ENCODE results near the gene DAB2IP.
"Not testable (repeated sequence)": the region's sequence is repeated elsewhere in the genome, so short reads cannot be mapped to it uniquely, and the experiment has no call there.

Gene DAB2IP

DNA sequence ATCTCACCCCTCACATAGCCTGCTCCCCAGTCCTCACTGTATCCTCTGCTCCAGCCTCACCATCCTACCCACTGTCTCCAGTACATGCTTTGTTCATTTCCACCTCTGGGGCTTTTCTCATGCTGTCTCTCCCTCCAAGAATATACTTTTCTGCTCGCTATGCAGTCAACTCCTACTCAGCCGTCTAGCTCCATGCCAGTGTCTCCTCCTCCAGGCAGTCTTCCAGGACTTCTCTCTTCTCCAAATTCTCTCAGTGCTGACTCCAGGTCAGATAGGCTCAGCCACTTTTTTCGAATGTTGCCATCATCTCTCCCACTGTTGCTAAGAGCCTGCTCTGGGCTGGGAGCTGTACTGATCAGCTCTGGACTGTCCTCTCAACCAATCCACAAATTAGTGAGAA, 8.0 kb upstream of the DAB2IP start:
- no peak for DNase-seq (ENCODE audit: low read depth in 1 of 2, low spot score in 1 of 2)

DNA sequence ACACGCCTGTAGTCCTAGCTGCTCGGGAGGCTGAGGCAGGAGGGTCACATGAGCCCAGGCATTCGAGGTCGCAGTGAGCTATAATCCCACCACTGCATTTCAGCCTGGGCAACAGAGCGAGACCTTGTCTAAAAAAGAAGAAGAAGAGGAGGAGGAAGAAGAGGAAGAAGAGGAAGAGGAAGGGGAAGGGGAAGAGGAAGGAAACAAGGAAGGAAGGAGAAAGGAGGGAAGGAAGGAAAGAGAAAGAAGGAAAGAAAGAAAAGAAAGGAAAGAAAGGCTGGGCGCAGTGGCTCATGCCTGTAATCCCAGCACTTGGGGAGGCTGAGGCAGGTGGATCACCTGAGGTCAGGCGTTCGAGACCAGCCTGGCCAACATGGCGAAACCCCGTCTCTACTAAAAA, 7.4 kb upstream of the DAB2IP start:
- not testable (repeated sequence) for DNase-seq (ENCODE audit: low read depth in 1 of 2, low spot score in 1 of 2)

DNA sequence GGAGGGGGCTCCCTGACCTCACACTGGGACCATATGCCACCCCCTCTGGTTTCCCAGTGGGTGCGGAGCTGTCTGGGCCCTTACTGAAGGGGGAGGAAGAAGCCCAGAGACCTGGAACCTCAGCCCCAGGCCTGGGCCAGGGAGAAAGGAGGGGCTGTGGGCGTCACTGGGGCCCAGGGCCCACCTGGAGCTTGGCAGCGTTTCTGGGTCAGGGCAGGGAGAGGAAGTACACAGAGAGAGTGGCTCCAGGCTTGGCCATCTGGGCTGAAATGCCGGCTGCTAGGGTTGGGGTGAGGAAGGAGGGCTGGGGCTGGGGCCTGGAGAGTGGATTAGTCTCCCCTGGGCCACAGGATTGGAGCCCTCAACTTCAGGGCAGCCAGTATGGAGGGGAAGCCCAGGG, 6.4 kb upstream of the DAB2IP start:
- DNase-seq (ENCODE audit: low read depth in 1 of 2, low spot score in 1 of 2) = no peak

DNA sequence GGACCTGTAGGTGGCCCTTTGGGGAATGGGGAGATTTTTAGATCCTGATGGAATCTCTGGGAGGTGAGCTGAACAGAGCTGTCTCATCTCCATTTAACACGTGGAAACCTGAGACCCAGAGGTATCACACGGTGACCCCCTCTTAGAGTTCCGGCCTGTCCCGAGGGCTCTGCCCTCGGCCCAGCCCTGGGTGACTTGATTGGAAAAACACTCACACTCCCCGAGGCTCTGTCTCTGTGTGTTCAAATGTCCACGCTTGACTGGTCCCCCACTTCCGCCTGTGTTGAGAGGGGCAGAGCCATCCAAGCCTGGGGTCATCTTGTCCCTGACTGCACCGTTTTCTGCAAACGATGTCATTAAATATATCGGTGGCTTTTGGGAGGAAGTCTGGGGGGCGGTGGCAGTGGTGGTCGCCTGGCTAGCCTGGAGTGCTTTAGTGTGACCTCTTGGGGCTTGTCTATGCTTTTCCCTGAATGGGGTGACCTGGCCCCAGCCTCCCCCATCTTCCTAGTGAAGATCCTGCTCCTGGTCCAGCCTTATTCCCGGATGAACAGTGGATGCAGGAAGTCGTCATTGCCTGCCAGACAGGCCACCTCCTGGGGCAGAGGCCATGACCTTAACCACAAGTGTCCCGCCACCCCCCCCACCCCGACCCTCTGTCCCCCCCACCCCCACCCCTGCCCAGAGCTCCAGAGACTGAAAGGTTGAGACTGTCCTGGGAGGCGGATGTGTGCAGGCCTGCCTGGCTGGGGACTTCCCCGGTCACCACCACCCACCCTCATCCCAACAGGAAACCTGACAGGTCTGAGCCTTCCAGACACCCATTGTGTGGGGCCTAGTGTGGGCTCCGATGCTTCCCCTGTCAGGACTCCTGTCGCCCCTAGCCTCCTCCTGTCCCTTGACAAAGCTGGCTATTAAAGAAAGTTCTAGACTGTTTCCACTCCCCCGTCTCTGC, 5.3 kb upstream of the DAB2IP start:
- no peak for DNase-seq (ENCODE audit: low read depth in 1 of 2, low spot score in 1 of 2)

DNA sequence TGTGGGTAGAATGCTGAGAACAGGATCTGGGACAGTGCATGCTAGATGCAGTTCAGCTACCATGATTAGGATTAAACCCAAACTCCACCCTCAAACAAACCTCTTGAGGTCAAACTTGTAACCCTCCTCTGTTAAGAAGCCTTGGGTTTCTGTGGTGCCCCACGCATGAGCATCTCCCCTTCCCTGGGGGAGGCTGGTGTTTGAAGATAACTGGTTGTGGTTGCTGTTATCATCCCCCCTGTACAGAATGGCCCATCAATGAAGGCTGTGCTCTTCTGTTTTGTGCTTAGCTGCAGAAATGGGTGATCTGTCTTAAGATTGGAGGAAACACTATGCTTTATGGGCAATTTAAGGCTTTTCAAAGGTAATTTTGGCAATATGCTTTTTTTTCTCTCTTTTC, 4.4 kb upstream of the DAB2IP start:
- no peak for DNase-seq (ENCODE audit: low read depth in 1 of 2, low spot score in 1 of 2)

DNA sequence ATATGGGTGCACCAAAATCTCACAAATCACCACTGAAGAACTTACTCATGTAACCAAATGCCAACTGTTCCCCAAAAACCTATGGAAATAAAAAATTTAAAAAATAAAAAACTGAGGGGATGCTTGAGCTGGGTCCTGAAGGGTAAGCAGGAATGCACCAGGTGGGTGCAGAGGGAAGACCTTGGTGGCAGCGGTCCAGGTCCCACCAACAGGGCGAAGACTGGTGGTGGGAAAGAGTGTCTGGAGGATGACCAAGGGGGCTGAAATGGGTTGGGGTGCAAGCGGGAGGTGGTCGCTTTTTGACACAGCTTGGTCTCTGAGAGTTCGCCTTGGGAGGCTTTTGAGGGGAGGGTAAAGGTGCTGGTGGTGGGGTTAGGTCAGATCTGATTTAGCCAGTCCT, 3.3 kb upstream of the DAB2IP start:
- DNase-seq (ENCODE audit: low read depth in 1 of 2, low spot score in 1 of 2) = no peak

DNA sequence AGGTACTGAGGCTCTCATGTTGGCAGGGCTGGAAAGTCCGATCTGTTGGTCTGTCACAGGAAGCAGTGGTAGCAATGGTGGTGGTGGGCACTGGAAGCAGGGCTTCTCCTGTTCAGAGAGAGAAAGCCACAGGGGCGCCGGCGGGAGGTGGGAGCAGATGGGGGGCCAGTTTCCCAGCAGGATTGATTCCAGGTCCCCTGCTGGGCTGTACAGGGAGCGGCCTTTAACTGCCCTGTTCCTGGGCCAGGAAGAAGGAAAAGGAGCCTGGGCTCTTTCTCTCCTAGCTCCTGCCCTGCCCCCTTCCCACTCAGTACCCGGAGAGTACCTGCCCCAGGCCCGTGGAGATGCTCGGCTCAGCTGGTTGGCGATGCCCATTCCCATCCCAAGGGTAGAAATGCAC, 2.6 kb upstream of the DAB2IP start:
- no peak for DNase-seq (ENCODE audit: low read depth in 1 of 2, low spot score in 1 of 2)

DNA sequence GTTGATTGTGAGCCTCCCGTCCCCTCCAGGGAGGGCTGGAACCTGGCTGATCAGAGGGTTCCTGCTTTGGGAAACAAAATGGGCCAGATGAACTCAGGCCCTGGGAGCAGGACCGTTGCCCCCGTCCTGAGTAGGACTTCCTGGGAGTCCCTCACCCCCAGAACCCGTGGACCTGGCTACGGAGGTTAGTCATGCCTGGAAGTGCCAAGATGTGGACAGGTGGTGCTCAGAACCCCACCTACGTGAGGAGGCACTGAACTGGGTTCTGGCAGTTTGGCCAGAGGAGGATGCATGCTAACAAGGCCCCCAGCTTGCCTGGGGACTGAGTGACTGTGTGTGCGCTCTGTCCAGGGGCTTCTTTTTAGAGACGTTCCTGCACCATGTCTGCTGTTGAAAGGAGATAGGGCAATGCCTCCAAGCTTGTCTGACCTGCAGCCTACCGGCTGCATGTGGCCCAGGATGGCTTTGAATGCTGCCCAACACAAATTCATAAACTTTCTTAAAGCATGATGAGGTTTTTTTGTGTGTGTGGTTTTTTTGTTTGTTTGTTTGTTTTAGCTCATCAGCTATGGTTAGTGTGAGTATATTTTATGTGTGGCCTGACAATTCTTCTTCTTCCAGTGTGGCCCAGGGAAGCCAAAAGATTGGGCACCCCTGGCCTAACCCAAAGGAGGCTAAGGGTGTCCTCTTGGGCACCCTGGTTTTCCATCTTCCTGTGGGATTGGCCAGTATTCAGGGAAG, 1.8 kb upstream of the DAB2IP start:
- DNase-seq (ENCODE audit: low read depth in 1 of 2, low spot score in 1 of 2) = no peak

DNA sequence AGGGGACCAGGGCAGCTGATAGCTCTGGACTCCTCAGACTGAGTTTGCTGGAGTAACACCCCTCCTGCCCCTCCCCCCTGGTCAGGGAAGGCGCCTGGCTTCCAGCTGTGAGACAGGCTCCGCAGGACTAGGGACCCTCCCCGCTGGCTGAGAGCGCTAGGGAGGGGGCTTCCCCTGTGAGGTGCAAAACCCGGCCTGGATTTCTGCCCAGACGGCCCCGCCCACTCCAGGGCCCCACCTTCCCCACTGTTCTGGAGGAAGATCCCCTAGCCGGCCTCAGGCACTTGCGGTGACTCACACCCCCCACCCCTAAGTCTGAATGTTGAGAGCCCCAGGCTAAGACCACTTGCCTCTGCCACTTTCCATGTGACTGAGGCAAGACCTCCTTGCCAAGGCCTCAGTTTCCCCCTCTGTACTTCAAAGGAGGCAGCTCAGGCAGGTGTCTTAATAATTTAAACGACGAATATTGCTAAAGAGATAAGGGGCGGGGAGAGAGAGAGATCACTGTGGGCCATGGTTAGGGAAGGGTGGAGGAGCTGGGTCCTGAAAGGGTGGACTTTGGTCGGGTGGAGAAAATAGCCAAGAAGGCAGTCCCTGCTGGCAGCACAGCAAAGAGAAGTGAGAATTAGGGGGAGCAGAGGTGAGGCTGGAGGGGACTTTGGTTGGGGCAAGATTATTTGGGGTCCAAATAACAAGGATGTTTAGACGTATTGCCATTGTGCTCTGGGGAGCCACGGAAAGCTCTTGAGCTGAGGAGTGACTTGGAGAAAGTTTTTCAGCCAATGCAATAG, 1.0 kb upstream of the DAB2IP start:
- DNase-seq (ENCODE audit: low read depth in 1 of 2, low spot score in 1 of 2) = no peak

DNA sequence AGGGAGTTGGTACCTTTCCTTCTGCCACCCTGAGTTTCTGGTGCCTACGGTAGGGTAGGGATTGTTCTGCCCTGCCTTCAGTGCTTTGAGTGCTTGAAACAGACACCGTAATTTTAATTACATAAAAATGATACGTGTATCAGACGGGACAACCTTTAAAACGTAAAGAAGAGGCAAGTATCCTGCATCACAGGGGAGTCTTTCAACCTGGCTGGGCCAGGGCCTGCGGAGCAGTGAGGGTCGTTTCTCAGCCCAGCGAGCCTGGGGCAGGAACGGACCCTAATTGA, 483 bp upstream of the DAB2IP start:
- DNase-seq (ENCODE audit: low read depth in 1 of 2, low spot score in 1 of 2) = no peak

DNA sequence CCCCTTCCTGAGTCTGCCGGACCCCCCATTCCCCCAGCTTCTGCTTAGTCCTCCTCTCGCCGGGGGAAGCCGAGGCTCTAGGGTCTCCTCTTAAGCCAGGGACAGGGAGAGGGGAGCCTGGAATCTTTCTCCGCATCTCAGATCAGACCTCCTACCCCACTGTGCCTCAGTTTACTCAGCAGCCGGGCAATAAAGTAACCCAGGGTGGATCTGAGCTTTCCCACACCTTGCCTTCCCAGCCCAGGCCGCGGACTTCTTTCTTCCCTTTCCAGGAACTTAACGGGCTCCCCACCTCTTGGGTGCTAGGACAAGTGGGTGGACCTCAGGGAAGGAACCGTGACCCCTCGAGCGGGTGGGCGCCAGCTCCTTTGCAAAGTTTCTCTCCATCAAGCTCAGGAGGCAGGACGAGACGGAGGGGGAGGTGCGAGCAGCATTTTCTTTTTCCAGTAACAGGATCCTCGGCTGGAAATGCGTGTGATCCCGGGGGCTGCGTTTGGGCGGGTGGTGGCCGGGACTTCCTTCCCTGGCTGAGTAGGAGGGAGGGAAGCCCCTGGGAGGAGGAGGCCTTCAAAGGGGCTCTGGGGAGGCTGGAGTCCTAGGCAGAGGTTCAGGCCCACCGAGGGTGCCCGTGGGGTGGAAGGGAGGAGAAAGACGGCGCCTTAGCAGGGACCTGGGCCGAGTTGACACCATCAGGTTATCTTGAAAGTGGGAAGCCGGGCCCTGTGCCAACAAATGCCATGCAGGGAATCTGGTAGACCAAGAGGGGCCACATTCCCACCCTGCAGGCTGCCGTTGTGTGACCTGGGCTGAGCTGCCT, 795 bp downstream of the DAB2IP start:
- DNase-seq (ENCODE audit: low read depth in 1 of 2, low spot score in 1 of 2) = no peak

DNA sequence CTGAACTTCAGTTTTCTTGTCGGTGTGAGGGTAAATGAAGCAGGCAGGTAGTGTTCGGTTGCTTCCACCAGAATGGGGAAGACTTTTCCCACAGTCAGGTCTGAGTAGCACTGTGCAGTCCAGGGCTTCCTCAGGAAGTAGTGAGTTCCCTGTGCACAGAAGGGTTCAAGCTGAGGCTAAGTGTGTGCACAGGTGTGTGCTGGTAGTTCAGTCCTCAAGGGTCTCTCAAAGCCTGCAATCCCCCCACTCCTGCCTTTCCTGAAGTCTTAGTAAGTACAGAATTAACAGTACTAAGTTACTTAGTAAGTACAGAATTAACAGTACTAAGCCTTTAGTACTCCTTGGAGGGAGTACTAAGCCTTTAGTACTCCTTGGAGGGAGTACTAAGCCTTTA, 1.4 kb downstream of the DAB2IP start:
- no peak for DNase-seq (ENCODE audit: low read depth in 1 of 2, low spot score in 1 of 2)

DNA sequence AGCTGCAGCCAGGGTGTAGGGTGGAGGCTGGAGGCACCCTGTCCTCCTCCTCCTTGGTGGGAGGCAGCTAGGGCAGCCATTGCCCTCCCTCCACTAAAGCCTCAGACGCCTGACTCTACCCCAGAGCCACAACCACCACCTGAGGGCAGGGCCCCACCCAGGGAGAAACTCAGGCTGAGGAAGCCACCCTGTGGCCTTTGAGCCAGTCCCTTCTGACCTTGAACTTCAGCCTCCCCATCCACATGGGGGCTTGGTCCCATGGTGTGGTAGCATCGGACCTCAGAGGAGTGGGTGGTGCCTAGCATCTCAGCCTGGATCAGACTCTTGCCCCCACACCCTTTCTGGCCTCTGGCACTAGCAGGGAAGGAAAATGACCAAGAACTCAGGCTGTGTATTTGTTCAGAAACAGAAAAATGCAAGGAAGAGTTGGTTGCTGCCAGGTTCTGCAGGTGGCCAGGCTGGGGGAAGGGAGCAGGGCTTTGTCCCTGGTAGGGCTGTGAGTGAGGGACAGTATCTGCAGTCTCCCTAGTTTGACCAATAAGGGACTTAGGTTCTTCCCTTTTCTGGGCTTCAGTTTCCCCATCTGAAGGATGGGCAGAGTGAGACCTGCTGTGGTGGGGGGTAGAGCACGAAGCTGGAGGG, 3.2 kb downstream of the DAB2IP start:
- no peak for DNase-seq (ENCODE audit: low read depth in 1 of 2, low spot score in 1 of 2)

DNA sequence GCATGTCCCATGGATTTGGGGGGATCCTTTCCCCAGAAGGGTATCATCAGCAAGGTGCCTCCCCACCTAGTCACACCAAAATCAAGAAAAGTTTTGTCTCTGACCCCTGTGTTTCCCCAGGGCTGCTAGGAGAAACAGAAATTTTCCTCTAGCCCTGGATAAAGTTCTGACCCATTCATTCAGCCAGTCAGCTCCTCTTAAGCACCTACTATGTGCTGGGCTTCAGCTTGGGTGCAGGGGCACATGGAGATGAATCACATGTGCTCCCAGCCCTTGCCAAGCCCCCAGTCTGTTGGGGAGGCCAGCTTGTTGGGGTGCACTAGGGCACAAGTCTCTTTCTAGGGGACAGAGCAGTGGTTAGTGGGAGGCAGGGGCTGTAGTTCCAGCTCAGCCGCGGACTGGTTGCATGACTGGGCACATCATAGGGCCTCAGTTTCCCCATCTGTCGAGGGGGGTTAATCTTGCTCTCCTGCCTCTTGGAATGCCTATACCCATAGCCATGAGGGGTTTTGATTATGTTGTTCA, 3.9 kb downstream of the DAB2IP start:
- no peak for DNase-seq (ENCODE audit: low read depth in 1 of 2, low spot score in 1 of 2)

DNA sequence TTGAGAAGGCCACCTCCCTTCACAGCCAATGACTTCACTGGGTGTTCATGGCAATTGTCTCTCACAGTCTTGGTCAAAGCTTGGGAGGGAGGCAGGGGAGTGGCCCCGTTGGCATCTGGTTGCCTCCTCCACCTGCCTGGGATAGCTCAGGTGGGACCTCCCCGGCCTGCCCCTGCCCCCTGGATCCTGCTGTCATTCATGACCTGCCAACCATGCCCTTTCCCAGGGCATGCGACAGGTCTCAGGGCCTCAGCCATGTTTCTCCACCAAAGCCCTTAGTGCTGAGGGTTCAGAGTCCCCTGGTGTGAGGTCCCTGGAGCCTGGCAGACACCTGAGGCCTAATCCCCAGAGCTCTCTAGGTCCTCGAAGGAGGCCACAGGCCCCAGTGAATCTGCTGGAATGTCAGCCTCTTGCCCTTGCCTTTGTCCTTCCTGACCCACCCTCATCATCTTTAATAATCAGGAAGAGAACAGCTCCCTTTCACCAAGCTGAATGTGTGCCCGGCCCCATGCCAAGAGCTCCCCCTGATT, 5.6 kb downstream of the DAB2IP start:
- no peak for DNase-seq (ENCODE audit: low read depth in 1 of 2, low spot score in 1 of 2)

DNA sequence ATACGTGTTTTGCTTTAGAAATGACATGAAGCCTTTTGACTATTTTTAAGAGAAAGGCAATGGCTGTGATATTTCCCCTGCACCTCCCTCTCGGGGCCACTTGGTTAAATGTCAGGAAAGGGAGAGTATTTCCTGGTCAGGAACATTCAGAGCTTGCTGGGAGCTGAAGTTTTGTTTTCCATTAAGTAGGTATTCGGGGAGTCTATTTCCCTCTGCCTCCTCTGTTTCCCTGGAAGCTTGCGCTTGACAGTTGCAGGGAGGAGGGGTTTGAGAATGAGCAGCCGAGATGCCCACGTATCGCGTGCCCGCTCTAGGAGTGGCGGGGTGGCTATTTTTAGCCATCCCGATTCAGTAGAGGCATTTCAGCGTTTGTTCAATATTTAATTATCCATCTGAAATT, 6.7 kb downstream of the DAB2IP start:
- DNase-seq (ENCODE audit: low read depth in 1 of 2, low spot score in 1 of 2) = no peak

DNA sequence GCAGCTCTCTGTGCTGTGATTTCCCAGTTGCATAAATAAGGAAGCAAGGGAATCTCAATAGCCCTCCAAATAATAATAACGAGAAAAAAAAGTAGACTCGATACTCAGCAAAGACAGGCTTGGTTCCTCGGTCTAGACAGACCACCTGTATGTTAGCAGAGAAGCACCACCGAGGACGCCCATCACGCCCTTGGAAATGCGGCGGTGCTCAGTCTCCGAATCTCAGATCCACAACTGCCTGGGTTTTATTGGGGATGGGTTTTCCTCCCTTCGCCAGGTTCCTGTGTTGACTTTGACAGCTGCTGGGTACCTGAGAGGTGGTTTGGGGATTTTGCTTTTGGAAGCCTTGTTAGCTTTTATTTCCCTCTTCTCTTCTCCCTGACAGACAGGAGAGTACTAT, 7.2 kb downstream of the DAB2IP start:
- DNase-seq (ENCODE audit: low read depth in 1 of 2, low spot score in 1 of 2) = no peak

DNA sequence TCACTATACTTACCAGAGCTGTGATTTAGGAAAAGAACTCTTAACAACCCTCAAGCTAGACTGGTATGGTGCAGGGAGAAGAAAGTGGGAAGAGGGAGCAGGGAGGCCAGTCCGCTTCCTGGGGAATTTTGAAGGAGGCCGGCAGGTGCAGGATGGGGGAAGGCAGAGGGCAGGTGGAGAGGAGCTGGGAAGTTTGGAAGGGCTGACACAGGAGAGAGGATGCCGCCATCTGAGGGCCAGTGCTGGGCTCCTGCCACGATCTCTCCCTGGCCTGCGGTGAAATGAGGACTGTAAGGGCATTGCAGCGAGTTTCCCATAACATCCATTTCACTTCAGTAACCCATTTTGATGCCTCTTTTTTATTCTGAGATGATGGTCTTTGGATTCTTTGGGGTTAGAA, 8.9 kb downstream of the DAB2IP start:
- no peak for DNase-seq (ENCODE audit: low read depth in 1 of 2, low spot score in 1 of 2)

DNA sequence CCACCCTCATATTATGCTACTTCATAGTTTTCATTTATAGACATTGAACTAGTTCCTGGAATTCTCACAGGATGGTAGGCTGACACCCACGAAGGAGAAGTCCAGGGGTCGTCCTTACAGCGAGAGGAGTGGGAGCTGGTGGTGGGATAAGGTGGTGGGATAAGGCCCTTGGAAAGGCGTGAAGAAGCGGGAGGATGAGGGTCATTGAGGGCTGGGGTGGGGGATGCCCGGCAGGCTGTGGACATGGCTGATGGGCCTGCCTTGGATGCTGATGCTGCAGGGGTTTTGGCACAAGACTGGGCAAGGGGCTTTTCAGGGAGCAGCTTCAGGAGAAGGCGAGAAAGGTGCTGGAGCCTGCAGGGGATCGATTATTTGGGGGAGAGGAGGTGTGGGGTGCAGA, 9.4 kb downstream of the DAB2IP start:
- no peak for DNase-seq (ENCODE audit: low read depth in 1 of 2, low spot score in 1 of 2)

DNA sequence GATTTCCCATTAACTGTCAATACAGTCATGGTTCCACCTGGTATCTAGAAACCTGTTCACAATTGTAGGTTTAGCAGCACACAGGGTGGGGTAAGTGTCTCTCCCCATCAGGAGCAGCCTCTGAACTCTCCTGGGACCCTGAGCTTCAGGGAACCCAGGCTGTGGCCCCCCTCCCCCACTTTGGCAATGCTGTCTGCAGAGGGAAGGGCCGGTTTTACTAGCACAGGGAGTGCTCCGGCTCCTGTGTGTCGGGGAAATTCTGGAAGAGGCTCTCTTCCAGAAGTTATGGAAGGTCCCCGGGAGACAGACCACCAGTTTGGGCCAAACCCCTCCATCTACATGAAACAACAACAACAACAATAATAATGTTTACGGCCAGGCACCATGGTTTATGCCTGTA, 9.9 kb downstream of the DAB2IP start:
- no peak for DNase-seq (ENCODE audit: low read depth in 1 of 2, low spot score in 1 of 2)

Data from activated T-helper 1 cell treated with anti-CD3 and anti-CD28 coated beads, Interleukin-2, amount 50 U/mL, for 16 hours (primary cell).